Measurements from ENCODE around the gene PCBP4.

The PCBP4 gene

GRCh38 chr3:51908026-51908425, 59.2 kb downstream of the PCBP4 start:
- Histone ChIP-seq H3K27ac (no peak overlapping the region), H3K4me3 (no peak overlapping the region)
- no peak for TF ChIP-seq CTCF (IDR thresholded peaks at IDR 0.05)
- DNase-seq (ENCODE audit: low spot score): no peak

Measured in coronary artery (tissue), 2 donors.